ENCODE results near the gene SIRT2.

SIRT2 gene

DNA sequence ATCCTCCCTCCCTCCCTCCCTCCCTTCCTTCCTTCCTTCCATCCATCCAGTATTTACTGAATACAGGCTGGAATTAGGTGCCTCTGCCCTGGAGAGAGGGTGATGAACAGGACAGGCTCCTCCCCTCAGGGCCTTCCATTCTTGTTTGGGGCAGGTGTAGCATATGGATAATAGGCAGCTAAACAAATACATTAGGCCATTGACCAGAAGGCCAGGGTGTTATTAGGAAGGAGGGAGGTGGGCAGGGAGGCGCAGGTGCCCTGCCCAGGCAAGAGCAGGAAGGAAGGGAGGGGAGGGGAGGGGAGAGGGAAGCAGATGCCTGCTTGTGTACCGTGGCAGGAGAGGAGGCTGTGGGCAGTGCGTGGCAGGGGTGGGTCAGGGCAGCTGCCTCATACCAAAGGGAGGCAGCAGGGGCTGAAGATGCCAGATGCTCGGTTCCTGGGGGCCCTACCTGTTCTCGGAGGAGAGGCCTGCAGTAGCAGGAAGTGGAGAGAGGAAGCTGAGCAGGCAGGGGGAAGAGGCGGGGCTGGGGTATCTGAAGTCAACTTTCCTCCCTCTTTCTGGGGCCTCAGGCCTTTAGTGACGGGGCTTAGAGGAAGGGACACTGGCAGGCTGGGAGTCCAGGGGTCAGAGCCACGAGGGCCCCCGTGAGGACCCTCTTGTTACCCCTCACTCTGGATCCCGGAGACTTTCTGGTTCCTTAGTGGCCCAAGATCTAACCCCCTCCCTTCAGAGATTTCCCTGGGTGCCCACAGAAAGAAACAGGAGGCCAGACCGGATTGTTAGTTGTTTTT lies 21.4 kb downstream of the SIRT2 start, which contains the start of gene RINL (continued):
- TF ChIP-seq, protein P1, sequence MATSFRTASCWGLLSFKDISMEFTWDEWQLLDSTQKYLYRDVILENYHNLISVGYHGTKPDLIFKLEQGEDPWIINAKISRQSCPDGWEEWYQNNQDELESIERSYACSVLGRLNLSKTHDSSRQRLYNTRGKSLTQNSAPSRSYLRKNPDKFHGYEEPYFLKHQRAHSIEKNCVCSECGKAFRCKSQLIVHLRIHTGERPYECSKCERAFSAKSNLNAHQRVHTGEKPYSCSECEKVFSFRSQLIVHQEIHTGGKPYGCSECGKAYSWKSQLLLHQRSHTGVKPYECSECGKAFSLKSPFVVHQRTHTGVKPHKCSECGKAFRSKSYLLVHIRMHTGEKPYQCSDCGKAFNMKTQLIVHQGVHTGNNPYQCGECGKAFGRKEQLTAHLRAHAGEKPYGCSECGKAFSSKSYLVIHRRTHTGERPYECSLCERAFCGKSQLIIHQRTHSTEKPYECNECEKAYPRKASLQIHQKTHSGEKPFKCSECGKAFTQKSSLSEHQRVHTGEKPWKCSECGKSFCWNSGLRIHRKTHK (tag by site-specific recombination; IDR thresholded peaks at IDR 0.05), result no peak
- 0 out of 2 replicates have a peak, but pooled peaks have one; percentile 17 for TF ChIP-seq ZNF701 (tag by site-specific recombination; IDR thresholded peaks at IDR 0.05)
- 0 out of 2 replicates have a peak, but pooled peaks have one; percentile 33 for TF ChIP-seq ZNF777 (tag by site-specific recombination; IDR thresholded peaks at IDR 0.05; ENCODE audit: borderline replicate concordance)
- TF ChIP-seq WT1 (tag by site-specific recombination; IDR thresholded peaks at IDR 0.05), result peak; percentile 48; the same call in 1 of the 2 replicates
- no peak for TF ChIP-seq ZNF664 (tag by site-specific recombination; IDR thresholded peaks at IDR 0.05)
- TF ChIP-seq, protein P2, sequence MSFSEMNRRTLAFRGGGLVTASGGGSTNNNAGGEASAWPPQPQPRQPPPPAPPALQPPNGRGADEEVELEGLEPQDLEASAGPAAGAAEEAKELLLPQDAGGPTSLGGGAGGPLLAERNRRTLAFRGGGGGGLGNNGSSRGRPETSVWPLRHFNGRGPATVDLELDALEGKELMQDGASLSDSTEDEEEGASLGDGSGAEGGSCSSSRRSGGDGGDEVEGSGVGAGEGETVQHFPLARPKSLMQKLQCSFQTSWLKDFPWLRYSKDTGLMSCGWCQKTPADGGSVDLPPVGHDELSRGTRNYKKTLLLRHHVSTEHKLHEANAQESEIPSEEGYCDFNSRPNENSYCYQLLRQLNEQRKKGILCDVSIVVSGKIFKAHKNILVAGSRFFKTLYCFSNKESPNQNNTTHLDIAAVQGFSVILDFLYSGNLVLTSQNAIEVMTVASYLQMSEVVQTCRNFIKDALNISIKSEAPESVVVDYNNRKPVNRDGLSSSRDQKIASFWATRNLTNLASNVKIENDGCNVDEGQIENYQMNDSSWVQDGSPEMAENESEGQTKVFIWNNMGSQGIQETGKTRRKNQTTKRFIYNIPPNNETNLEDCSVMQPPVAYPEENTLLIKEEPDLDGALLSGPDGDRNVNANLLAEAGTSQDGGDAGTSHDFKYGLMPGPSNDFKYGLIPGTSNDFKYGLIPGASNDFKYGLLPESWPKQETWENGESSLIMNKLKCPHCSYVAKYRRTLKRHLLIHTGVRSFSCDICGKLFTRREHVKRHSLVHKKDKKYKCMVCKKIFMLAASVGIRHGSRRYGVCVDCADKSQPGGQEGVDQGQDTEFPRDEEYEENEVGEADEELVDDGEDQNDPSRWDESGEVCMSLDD (tag by site-specific recombination; IDR thresholded peaks at IDR 0.05), result peak; percentile 46; the same call in 1 of the 2 replicates
- TF ChIP-seq, protein P3, sequence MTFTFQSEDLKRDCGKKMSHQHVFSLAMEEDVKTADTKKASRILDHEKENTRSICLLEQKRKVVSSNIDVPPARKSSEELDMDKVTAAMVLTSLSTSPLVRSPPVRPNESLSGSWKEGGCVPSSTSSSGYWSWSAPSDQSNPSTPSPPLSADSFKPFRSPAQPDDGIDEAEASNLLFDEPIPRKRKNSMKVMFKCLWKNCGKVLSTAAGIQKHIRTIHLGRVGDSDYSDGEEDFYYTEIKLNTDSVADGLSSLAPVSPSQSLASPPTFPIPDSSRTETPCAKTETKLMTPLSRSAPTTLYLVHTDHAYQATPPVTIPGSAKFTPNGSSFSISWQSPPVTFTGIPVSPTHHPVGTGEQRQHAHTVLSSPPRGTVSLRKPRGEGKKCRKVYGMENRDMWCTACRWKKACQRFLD (tag by site-specific recombination; IDR thresholded peaks at IDR 0.05), result no peak
- TF ChIP-seq ZNF792 (tag by site-specific recombination; IDR thresholded peaks at IDR 0.05), result no peak
- TF ChIP-seq ZNF311 (tag by site-specific recombination; IDR thresholded peaks at IDR 0.05; ENCODE audit: borderline replicate concordance), result no peak
- 0 out of 2 replicates have a peak, but pooled peaks have one; percentile 3 for TF ChIP-seq PRDM1 (tag by site-specific recombination; IDR thresholded peaks at IDR 0.05)
- peak; percentile 68 for TF ChIP-seq ZBTB48 (tag by site-specific recombination; IDR thresholded peaks at IDR 0.05)
- TF ChIP-seq ZNF747 (tag by site-specific recombination; IDR thresholded peaks at IDR 0.05), result no peak
- no peak for TF ChIP-seq ZNF514 (tag by site-specific recombination; IDR thresholded peaks at IDR 0.05)
- no peak for TF ChIP-seq ZNF221 (tag by site-specific recombination; IDR thresholded peaks at IDR 0.05; ENCODE audit: borderline replicate concordance)
- no peak for TF ChIP-seq ZNF211 (tag by site-specific recombination; IDR thresholded peaks at IDR 0.05; ENCODE audit: low read depth)
- TF ChIP-seq ZNF555 (tag by site-specific recombination; conservative IDR thresholded peaks at IDR 0.05), result no peak
- TF ChIP-seq, protein P4, sequence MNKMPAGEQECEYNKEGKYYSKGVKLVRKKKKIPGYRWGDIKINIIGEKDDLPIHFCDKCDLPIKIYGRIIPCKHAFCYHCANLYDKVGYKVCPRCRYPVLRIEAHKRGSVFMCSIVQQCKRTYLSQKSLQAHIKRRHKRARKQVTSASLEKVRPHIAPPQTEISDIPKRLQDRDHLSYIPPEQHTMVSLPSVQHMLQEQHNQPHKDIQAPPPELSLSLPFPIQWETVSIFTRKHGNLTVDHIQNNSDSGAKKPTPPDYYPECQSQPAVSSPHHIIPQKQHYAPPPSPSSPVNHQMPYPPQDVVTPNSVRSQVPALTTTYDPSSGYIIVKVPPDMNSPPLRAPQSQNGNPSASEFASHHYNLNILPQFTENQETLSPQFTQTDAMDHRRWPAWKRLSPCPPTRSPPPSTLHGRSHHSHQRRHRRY (tag by site-specific recombination; IDR thresholded peaks at IDR 0.05), result no peak
- no peak for TF ChIP-seq ZNF174 (tag by site-specific recombination; IDR thresholded peaks at IDR 0.05)
- TF ChIP-seq, protein P5, sequence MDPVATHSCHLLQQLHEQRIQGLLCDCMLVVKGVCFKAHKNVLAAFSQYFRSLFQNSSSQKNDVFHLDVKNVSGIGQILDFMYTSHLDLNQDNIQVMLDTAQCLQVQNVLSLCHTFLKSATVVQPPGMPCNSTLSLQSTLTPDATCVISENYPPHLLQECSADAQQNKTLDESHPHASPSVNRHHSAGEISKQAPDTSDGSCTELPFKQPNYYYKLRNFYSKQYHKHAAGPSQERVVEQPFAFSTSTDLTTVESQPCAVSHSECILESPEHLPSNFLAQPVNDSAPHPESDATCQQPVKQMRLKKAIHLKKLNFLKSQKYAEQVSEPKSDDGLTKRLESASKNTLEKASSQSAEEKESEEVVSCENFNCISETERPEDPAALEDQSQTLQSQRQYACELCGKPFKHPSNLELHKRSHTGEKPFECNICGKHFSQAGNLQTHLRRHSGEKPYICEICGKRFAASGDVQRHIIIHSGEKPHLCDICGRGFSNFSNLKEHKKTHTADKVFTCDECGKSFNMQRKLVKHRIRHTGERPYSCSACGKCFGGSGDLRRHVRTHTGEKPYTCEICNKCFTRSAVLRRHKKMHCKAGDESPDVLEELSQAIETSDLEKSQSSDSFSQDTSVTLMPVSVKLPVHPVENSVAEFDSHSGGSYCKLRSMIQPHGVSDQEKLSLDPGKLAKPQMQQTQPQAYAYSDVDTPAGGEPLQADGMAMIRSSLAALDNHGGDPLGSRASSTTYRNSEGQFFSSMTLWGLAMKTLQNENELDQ (tag by site-specific recombination; IDR thresholded peaks at IDR 0.05; ENCODE audit: low read depth), result no peak
- no peak for TF ChIP-seq ZNF16 (tag by site-specific recombination; IDR thresholded peaks at IDR 0.05; ENCODE audit: low read depth)
- TF ChIP-seq EGR2 (tag by site-specific recombination; IDR thresholded peaks at IDR 0.05; ENCODE audit: low read depth), result peak; percentile 69; the same call in 1 of the 2 replicates
- TF ChIP-seq BCL11B (tag by site-specific recombination; IDR thresholded peaks at IDR 0.05; ENCODE audit: low read depth), result no peak
- TF ChIP-seq, protein P6, sequence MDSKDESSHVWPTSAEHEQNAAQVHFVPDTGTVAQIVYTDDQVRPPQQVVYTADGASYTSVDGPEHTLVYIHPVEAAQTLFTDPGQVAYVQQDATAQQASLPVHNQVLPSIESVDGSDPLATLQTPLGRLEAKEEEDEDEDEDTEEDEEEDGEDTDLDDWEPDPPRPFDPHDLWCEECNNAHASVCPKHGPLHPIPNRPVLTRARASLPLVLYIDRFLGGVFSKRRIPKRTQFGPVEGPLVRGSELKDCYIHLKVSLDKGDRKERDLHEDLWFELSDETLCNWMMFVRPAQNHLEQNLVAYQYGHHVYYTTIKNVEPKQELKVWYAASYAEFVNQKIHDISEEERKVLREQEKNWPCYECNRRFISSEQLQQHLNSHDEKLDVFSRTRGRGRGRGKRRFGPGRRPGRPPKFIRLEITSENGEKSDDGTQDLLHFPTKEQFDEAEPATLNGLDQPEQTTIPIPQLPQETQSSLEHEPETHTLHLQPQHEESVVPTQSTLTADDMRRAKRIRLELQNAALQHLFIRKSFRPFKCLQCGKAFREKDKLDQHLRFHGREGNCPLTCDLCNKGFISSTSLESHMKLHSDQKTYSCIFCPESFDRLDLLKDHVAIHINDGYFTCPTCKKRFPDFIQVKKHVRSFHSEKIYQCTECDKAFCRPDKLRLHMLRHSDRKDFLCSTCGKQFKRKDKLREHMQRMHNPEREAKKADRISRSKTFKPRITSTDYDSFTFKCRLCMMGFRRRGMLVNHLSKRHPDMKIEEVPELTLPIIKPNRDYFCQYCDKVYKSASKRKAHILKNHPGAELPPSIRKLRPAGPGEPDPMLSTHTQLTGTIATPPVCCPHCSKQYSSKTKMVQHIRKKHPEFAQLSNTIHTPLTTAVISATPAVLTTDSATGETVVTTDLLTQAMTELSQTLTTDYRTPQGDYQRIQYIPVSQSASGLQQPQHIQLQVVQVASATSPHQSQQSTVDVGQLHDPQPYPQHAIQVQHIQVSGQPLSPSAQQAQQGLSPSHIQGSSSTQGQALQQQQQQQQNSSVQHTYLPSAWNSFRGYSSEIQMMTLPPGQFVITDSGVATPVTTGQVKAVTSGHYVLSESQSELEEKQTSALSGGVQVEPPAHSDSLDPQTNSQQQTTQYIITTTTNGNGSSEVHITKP (tag by site-specific recombination; IDR thresholded peaks at IDR 0.05), result peak; percentile 81
- TF ChIP-seq ZNF768 (tag by site-specific recombination; IDR thresholded peaks at IDR 0.05), result no peak
- no peak for TF ChIP-seq BCL11A (tag by site-specific recombination; IDR thresholded peaks at IDR 0.05; ENCODE audit: low read depth)
